A549 (cell line): ENCODE measurements around the gene RNF26. TPM values are rescaled to one million over a fixed set of nuclear protein-coding genes. Genes with fewer than 3 reads are reported as not detected.

Experiments used
- ATAC-seq, 2 experiments: fragments of 200-7000 bp in 1 of 2; fragments of >200 bp in 1 of 2; cut with Nextera tagmentation in 1 of 2; cut with Tn5 transposase in 1 of 2; 3 replicates each; pipeline versions ENCODE4 v1.8.0 to v1.9.1; 2018 to 2020; ENCODE audit warnings: mild to moderate bottlenecking in 1 of 2, moderate library complexity in 1 of 2
- CTCF ChIA-PET: fragments of 300-600 bp; sonication (Branson Sonifier 250); formaldehyde crosslinking; extraction: SDS; loops from one replicate; lab custom pipeline; 2021; ENCODE audit warnings: antibody characterized with exemption, inconsistent platforms; lab: Yijun Ruan, JAX
- POLR2A ChIA-PET: fragments of 350-600 bp; formaldehyde crosslinking; extraction: SDS; loops from one replicate; lab custom pipeline; 2021; ENCODE audit warnings: antibody characterized with exemption, inconsistent platforms; lab: Yijun Ruan, JAX
- DNase-seq, 2 experiments: peaks; one replicate each; pipeline versions ENCODE4 v3.0.0 to v3.0.0-alpha.2; 2011 to 2016; ENCODE audit warnings: low read depth in 1 of 2, low spot score in 1 of 2
- FAIRE-seq: peaks from 2 replicates; lab custom pipeline; 2011; peaks lifted over from hg19 to GRCh38; lab: Jason Lieb, UNC
- H3K27ac ChIP-seq, 2 experiments: fragments of >200 bp; sonication (Bioruptor Twin); formaldehyde crosslinking; 3 replicates each; pipeline ENCODE4 v1.5.1; 2016 to 2017
- H3K4me1 ChIP-seq: fragments of >200 bp; sonication (Bioruptor Twin); formaldehyde crosslinking; 3 replicates; pipeline ENCODE4 v1.6.1; 2016
- H3K4me2 ChIP-seq: fragments of >200 bp; sonication (Bioruptor Twin); formaldehyde crosslinking; 3 replicates; pipeline ENCODE4 v1.6.1; 2016
- H3K4me3 ChIP-seq: fragments of >200 bp; sonication (Bioruptor Twin); formaldehyde crosslinking; 3 replicates; pipeline ENCODE4 v1.5.1; 2016
- H3K9me3 ChIP-seq: fragments of >200 bp; sonication (Bioruptor Twin); formaldehyde crosslinking; 3 replicates; pipeline ENCODE4 v1.6.1; 2016
- ATOH8 ChIP-seq: fragments of 250-450 bp; sonication (Bioruptor Pico); IDR thresholded peaks from 2 replicates; pipeline ENCODE4 v1.5.0; 2020; ENCODE audit warnings: low read depth, mild to moderate bottlenecking, moderate library complexity
- BHLHE40 ChIP-seq: IDR thresholded peaks from 2 replicates; pipeline ENCODE4 v1.6.1; 2012; ENCODE audit warnings: low read depth, low read length, inconsistent platforms
- CBX2 ChIP-seq: fragments of 200-600 bp; sonication (generic); IDR thresholded peaks from 2 replicates; pipeline ENCODE4 v1.6.1; 2016; ENCODE audit warnings: low read depth, mild to moderate bottlenecking, borderline replicate concordance
- CHD2 ChIP-seq: fragments of 150-350 bp; IDR thresholded peaks from 2 replicates; pipeline ENCODE4 v1.6.1; 2014; ENCODE audit warnings: low read length; ENCODE audit not compliant: partially characterized antibody
- E2F6 ChIP-seq: IDR thresholded peaks from 2 replicates; pipeline ENCODE4 v1.6.1; 2012; ENCODE audit warnings: low read depth, borderline replicate concordance
- EHMT2 ChIP-seq: fragments of 200-600 bp; sonication (generic); IDR thresholded peaks from 2 replicates; pipeline ENCODE4 v1.6.1; 2016; ENCODE audit warnings: antibody characterized with exemption, low read depth, mild to moderate bottlenecking, moderate library complexity
- ESRRA ChIP-seq: fragments of 150-350 bp; IDR thresholded peaks from 2 replicates; pipeline ENCODE4 v1.6.1; 2014; ENCODE audit warnings: mild to moderate bottlenecking, low read length, borderline replicate concordance
- FOSL2 ChIP-seq, 2 experiments: fragments of 450-650 bp in 1 of 2; fragments of >200 bp in 1 of 2; sonication (Bioruptor Twin) in 1 of 2; formaldehyde crosslinking; IDR thresholded peaks; 2 replicates each; pipeline versions ENCODE4 v1.5.0 to v1.6.1; 2016 to 2020; ENCODE audit warnings: mild to moderate bottlenecking in 1 of 2, moderate library complexity in 1 of 2
- FOXS1 ChIP-seq: fragments of 250-450 bp; sonication (Bioruptor Pico); IDR thresholded peaks from 2 replicates; pipeline ENCODE4 v1.5.0; 2020; ENCODE audit warnings: mild to moderate bottlenecking, moderate library complexity
- GATA3 ChIP-seq: IDR thresholded peaks from 2 replicates; pipeline ENCODE4 v1.6.1; 2012; ENCODE audit warnings: borderline replicate concordance
- HES2 ChIP-seq: fragments of >200 bp; sonication (Bioruptor Twin); formaldehyde crosslinking; IDR thresholded peaks from 2 replicates; pipeline ENCODE4 v1.6.1; 2016
- HEYL ChIP-seq: fragments of 250-450 bp; sonication (Bioruptor Pico); IDR thresholded peaks from 2 replicates; pipeline ENCODE4 v1.8.0; 2021; ENCODE audit warnings: mild to moderate bottlenecking, moderate library complexity
- HMGXB4 ChIP-seq: fragments of 250-450 bp; sonication (Bioruptor Pico); IDR thresholded peaks from 2 replicates; pipeline ENCODE4 v1.5.0; 2021; ENCODE audit warnings: mild to moderate bottlenecking, moderate library complexity, borderline replicate concordance
- HOXB13 ChIP-seq: fragments of 250-450 bp; sonication (Bioruptor Pico); IDR thresholded peaks from 2 replicates; pipeline ENCODE4 v1.5.0; 2020; ENCODE audit warnings: low read depth, mild to moderate bottlenecking, moderate library complexity
- JUN ChIP-seq, 2 experiments: fragments of >200 bp; sonication (Bioruptor Twin); formaldehyde crosslinking; IDR thresholded peaks; 2 replicates in 1 of 2; 3 replicates in 1 of 2; pipeline ENCODE4 v1.6.1; 2016 to 2017
- JUNB ChIP-seq: fragments of >200 bp; sonication (Bioruptor Twin); formaldehyde crosslinking; IDR thresholded peaks from 2 replicates; pipeline ENCODE4 v1.6.1; 2016
- MAZ ChIP-seq: fragments of 150-350 bp; IDR thresholded peaks from 2 replicates; pipeline ENCODE4 v1.6.1; 2014; ENCODE audit warnings: antibody characterized with exemption, low read depth, low read length, borderline replicate concordance
- NFE2L2 ChIP-seq: fragments of 150-350 bp; conservative IDR thresholded peaks from 2 replicates; pipeline ENCODE4 v1.6.1; 2014; ENCODE audit warnings: low read length
- RARB ChIP-seq: fragments of 250-450 bp; sonication (Bioruptor Pico); IDR thresholded peaks from 2 replicates; pipeline ENCODE4 v1.8.0; 2021; ENCODE audit warnings: mild to moderate bottlenecking, moderate library complexity
- RNF2 ChIP-seq: fragments of 200-600 bp; sonication (generic); IDR thresholded peaks from 2 replicates; pipeline ENCODE4 v1.6.1; 2016; ENCODE audit warnings: low read depth, mild to moderate bottlenecking, antibody characterized with exemption, moderate library complexity, borderline replicate concordance
- SMC3 ChIP-seq: fragments of >200 bp; sonication (Bioruptor Twin); formaldehyde crosslinking; IDR thresholded peaks from 3 replicates; pipeline ENCODE4 v1.6.1; 2018; ENCODE audit warnings: inconsistent platforms
- ZNF302 ChIP-seq: fragments of 250-450 bp; sonication (Bioruptor Pico); IDR thresholded peaks from 2 replicates; pipeline ENCODE4 v1.9.0; 2021; ENCODE audit warnings: inconsistent platforms, mild to moderate bottlenecking, moderate library complexity
- WGBS: methylation state at CpG from one replicate; pipeline ENCODE4 v1.1.6; 2017; ENCODE audit errors: missing lambda C conversion rate; 5-methylcytosine and 5-hydroxymethylcytosine counted together
- polyA plus RNA-seq, 4 experiments: library from polyadenylated mRNA; depleted of rRNA in 3 of 4; stranded (reverse); fragments of >200 nt; fragmentation: RNase III in 1 of 4; extraction: RNeasy Plus Mini Kit Qiagen cat#74134 plus additional on column Dnase treatment in 1 of 4; gene quantifications; 2 replicates in 3 of 4; 3 replicates in 1 of 4; pipeline ENCODE4 v1.2.3, GENCODE V29; 2011 to 2017

Gene RNF26
- polyA plus RNA-seq, 2 of the 4 experiments (the other 2 are of a cell fraction): 23.5 to 26.5 TPM

- no peak for DNase-seq
- Histone ChIP-seq H3K4me2 (peak overlapping the region; percentile 79), H3K4me3 (peak overlapping the region; percentile 72), H3K9me3 (no peaks in the 10 kb centered on the region), H3K27ac (peak overlapping the region; percentile 79 to 94)
- 79% methylated on average over 12 of the region's 15 CpGs for WGBS
- CTCF ChIA-PET: interaction anchor here (0.9 to 7.7 kb wide), 5 partner anchors 12 to 46 kb away, joined by 3 to 123 read pairs (median 8); partner anchors contain the start of gene USP2
- ATAC-seq: no peak
- TF ChIP-seq EHMT2 (no peak), FOXS1 (no peak), JUNB (no peak), NFE2L2 (no peak), GATA3 (no peak), ZNF302 (CRISPR knock-in tag) (no peak), FOSL2 (IDR thresholded peaks at IDR 0.05) (no peak), FOSL2 (CRISPR knock-in tag; IDR thresholded peaks at IDR 0.05) (no peak), CHD2 (no peak), ATOH8 (CRISPR knock-in tag) (no peak), MAZ (no peak), HOXB13 (CRISPR knock-in tag) (no peak), RNF2 (no peak), JUN (IDR thresholded peaks at IDR 0.05) (no peak), RARB (no peak), HMGXB4 (CRISPR knock-in tag) (no peak), HEYL (CRISPR knock-in tag) (no peak), ESRRA (no peak)
- TF ChIP-seq, all 56 proteins: peak for 0
- no peak for FAIRE-seq
- peaks cover 19% of the 10 kb centered on the region for H3K4me1 ChIP-seq
- POLR2A ChIA-PET: no interaction called here
These were observed 846 bp downstream of the RNF26 start for GRCh38 chr11:119335091-119335654.

- 95% methylated on average over 18 of the region's 30 CpGs for WGBS
- Histone ChIP-seq H3K27ac (peak overlapping the region in 1 of 2 experiments; percentile 94; a peak in 1 of 6 replicates), H3K4me3 (no peak overlapping the region; the same call in 1 of the 3 replicates), H3K4me1 (peaks cover 19% of the 10 kb centered on the region), H3K4me2 (peak overlapping the region; percentile 79), H3K9me3 (no peaks in the 10 kb centered on the region)
- TF ChIP-seq CBX2: no peak
- TF ChIP-seq GATA3: no peak
- no peak for TF ChIP-seq SMC3
- no peak for TF ChIP-seq E2F6
- no peak for TF ChIP-seq HES2
- TF ChIP-seq BHLHE40: no peak
- ChIA-PET POLR2A (no interaction called here), CTCF (interaction anchor here (0.9 to 7.7 kb wide), 5 partner anchors 13 to 46 kb away, joined by 3 to 123 read pairs (median 8); partner anchors contain the start of gene USP2)
- DNase-seq: no peak
- FAIRE-seq: no peak
- ATAC-seq: no peak
These were observed 1.6 kb downstream of the RNF26 start for GRCh38 chr11:119335655-119336543.
